Measurements from ENCODE around the gene UST. TPM values are rescaled to one million over a fixed set of nuclear protein-coding genes. Genes with fewer than 3 reads are reported as not detected.
"Not testable (repeated sequence)": the region's sequence is repeated elsewhere in the genome, so short reads cannot be mapped to it uniquely, and the experiment has no call there.

UST gene
- total RNA-seq, 1 donor from 2014 or later = 9.7 TPM

GRCh38 chr6:148751793-148752170 is 5.0 kb downstream of the UST start:
- peaks cover 5% of the 10 kb centered on the region for H3K4me1 Mint-ChIP-seq (ENCODE audit: unreplicated experiment)
- no peaks in the 10 kb centered on the region for H3K36me3 Mint-ChIP-seq
- H3K4me3 Mint-ChIP-seq = no peak overlapping the region
- no peak for TF ChIP-seq CTCF (conservative IDR thresholded peaks at IDR 0.05)
- DNase-seq (ENCODE audit: extremely low spot score, unreplicated experiment) = no peak
- no peaks in the 10 kb centered on the region for H3K9me3 Mint-ChIP-seq
- H3K27ac Mint-ChIP-seq = no peak overlapping the region
- peaks cover 20% of the 10 kb centered on the region for H3K27me3 Mint-ChIP-seq

GRCh38 chr6:148755379-148755778 is 8.5 kb downstream of the UST start:
- not testable (repeated sequence) for H3K4me1 Mint-ChIP-seq (ENCODE audit: unreplicated experiment); H3K27me3 Mint-ChIP-seq; DNase-seq (ENCODE audit: extremely low spot score, unreplicated experiment); H3K27ac Mint-ChIP-seq; H3K4me3 Mint-ChIP-seq; H3K9me3 Mint-ChIP-seq; H3K36me3 Mint-ChIP-seq
- peak; percentile 44 for TF ChIP-seq CTCF (conservative IDR thresholded peaks at IDR 0.05)

GRCh38 chr6:148757944-148758480 is 11.2 kb downstream of the UST start:
- Mint-ChIP-seq H3K4me1 (ENCODE audit: unreplicated experiment) (peaks cover 24% of the 10 kb centered on the region), H3K27me3 (no peaks in the 10 kb centered on the region), H3K9me3 (no peaks in the 10 kb centered on the region)

GRCh38 chr6:148758492-148758891 is 11.7 kb downstream of the UST start:
- no peak overlapping the region for H3K27ac Mint-ChIP-seq

More at GRCh38 chr6:148757944-148758480, 11.2 kb downstream of the UST start:
- TF ChIP-seq CTCF (conservative IDR thresholded peaks at IDR 0.05) = no peak
- Mint-ChIP-seq H3K4me3 (no peak overlapping the region), H3K36me3 (no peaks in the 10 kb centered on the region), H3K27ac (no peak overlapping the region)
- DNase-seq (ENCODE audit: extremely low spot score, unreplicated experiment) = no peak

GRCh38 chr6:148760258-148760534 is 13.4 kb downstream of the UST start:
- H3K9me3 Mint-ChIP-seq = no peaks in the 10 kb centered on the region
- TF ChIP-seq CTCF (conservative IDR thresholded peaks at IDR 0.05) = no peak
- peak overlapping the region; percentile 33 for H3K27ac Mint-ChIP-seq
- H3K27me3 Mint-ChIP-seq = no peaks in the 10 kb centered on the region
- H3K36me3 Mint-ChIP-seq = peaks cover 5% of the 10 kb centered on the region
- DNase-seq (ENCODE audit: extremely low spot score, unreplicated experiment) = no peak
- peaks cover 24% of the 10 kb centered on the region for H3K4me1 Mint-ChIP-seq (ENCODE audit: unreplicated experiment)
- H3K4me3 Mint-ChIP-seq = no peak overlapping the region

More at GRCh38 chr6:148758492-148758891, 11.7 kb downstream of the UST start:
- H3K4me1 Mint-ChIP-seq (ENCODE audit: unreplicated experiment) = peaks cover 24% of the 10 kb centered on the region
- no peak for DNase-seq (ENCODE audit: extremely low spot score, unreplicated experiment)
- H3K4me3 Mint-ChIP-seq = no peak overlapping the region
- no peaks in the 10 kb centered on the region for H3K9me3 Mint-ChIP-seq
- TF ChIP-seq CTCF (conservative IDR thresholded peaks at IDR 0.05) = no peak
- H3K36me3 Mint-ChIP-seq = peaks cover 5% of the 10 kb centered on the region
- no peaks in the 10 kb centered on the region for H3K27me3 Mint-ChIP-seq
